ENCODE measurements around the gene RPL13A. TPM values are rescaled to one million over a fixed set of nuclear protein-coding genes. Genes with fewer than 3 reads are reported as not detected.
A peak's percentile ranks its signal among the peaks of the same experiment; 100 is the strongest.

The RPL13A gene
- total RNA-seq, 4 donors from 2014 or later = 3,727 to 4,286 (median 3,958) TPM

DNA sequence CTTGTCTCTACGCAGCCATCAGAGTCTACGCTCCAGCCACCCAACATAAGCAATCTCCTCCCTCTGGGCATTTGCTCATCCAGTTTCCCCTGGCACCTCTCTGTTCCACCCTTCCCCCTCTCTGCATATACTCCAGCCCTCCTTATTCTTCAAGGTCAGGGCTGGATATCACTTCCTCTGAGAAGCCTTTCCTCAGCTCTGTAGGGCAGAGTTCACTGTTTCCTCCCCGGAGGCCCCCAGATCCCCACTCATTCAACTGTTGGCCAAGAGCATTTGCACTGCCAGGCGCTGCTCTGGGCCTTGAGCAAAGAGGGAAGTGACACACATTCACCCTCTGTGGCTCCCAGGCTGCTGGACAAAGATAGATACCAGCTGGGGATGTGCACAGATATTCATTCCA, 28.4 kb downstream of the RPL13A start:
- DNase-seq (ENCODE audit: low spot score in 2 of 2) = peak in 1 of 2 donors; percentile 54
- intact Hi-C loops (cut with DNase I; ENCODE audit: low total_unique reads) = no loop called here
- no peak overlapping the region for H3K4me3 ChIP-seq (ENCODE audit: low read depth, poor library complexity, severe bottlenecking)
- no peak for TF ChIP-seq POLR2A (IDR thresholded peaks at IDR 0.05)
- TF ChIP-seq, protein P1, sequence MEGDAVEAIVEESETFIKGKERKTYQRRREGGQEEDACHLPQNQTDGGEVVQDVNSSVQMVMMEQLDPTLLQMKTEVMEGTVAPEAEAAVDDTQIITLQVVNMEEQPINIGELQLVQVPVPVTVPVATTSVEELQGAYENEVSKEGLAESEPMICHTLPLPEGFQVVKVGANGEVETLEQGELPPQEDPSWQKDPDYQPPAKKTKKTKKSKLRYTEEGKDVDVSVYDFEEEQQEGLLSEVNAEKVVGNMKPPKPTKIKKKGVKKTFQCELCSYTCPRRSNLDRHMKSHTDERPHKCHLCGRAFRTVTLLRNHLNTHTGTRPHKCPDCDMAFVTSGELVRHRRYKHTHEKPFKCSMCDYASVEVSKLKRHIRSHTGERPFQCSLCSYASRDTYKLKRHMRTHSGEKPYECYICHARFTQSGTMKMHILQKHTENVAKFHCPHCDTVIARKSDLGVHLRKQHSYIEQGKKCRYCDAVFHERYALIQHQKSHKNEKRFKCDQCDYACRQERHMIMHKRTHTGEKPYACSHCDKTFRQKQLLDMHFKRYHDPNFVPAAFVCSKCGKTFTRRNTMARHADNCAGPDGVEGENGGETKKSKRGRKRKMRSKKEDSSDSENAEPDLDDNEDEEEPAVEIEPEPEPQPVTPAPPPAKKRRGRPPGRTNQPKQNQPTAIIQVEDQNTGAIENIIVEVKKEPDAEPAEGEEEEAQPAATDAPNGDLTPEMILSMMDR (IDR thresholded peaks at IDR 0.05) = no peak
- WGBS, 2 donors = 49 to 59% methylated on average over 4 of the region's 4 CpGs

DNA sequence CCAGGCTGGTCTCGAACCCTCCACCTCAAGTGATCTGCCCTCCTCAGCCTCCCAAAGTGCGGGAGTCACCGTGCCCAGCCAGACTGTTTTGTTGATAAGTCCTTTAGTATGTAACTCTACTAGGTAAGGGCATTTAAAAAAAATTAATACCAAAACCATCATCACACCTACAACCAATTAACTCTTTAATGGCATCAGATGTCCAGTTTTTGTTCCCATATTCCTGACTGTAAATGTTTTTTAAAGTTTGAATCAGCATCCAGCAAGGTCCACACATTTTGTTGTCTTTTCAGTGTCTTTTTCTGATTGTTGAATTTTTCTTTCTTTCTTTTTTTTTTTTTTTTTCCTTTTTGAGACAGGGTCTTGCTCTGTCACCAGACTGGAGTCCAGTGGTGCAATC, 30.6 kb downstream of the RPL13A start:
- WGBS, 2 donors = 97% methylated on average over 3 of the region's 3 CpGs
- no peak for DNase-seq (ENCODE audit: low spot score in 2 of 2)
- H3K4me3 ChIP-seq (ENCODE audit: low read depth, poor library complexity, severe bottlenecking) = no peak overlapping the region
- intact Hi-C loops (cut with DNase I; ENCODE audit: low total_unique reads) = no loop called here
- no peak for TF ChIP-seq POLR2A (IDR thresholded peaks at IDR 0.05)
- TF ChIP-seq, protein P1 (IDR thresholded peaks at IDR 0.05) = no peak

DNA sequence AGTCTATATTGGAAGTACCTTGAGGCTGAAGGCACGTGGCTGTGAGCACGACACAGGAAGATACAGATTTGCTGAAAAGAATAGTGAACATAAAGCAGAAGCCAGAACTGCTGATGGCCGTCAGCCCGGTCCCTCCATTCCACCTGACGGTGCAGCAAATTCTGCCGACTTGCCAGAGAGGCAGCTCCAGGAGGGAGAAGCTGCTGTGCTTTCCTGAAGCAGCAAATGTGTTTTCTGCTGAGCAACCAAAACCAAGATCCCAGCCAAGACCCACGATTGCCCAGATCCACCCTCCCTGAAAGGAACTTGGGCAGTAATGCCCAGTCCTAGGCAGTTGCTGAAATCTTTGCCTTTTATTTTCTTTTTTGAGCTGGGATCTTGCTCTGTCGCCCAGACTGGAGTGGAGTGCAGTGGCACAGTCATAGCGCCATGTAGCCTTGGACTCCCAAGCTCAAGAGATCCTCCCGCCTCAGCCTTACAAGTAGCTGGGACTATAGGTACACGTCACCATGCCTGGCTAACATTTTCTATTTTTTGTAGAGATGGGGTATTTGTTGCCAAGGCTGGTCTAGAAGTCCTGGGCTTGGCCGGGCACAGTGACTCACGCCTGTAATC, 33.4 kb downstream of the RPL13A start:
- DNase-seq (ENCODE audit: low spot score in 2 of 2) = peak in 1 of 2 donors; percentile 35
- WGBS, 2 donors = 80 to 81% methylated on average over 13 of the region's 13 CpGs
- H3K4me3 ChIP-seq (ENCODE audit: low read depth, poor library complexity, severe bottlenecking) = no peak overlapping the region
- intact Hi-C loops (cut with DNase I; ENCODE audit: low total_unique reads) = no loop called here
- TF ChIP-seq, protein P1 (IDR thresholded peaks at IDR 0.05) = no peak
- no peak for TF ChIP-seq POLR2A (IDR thresholded peaks at IDR 0.05)

DNA sequence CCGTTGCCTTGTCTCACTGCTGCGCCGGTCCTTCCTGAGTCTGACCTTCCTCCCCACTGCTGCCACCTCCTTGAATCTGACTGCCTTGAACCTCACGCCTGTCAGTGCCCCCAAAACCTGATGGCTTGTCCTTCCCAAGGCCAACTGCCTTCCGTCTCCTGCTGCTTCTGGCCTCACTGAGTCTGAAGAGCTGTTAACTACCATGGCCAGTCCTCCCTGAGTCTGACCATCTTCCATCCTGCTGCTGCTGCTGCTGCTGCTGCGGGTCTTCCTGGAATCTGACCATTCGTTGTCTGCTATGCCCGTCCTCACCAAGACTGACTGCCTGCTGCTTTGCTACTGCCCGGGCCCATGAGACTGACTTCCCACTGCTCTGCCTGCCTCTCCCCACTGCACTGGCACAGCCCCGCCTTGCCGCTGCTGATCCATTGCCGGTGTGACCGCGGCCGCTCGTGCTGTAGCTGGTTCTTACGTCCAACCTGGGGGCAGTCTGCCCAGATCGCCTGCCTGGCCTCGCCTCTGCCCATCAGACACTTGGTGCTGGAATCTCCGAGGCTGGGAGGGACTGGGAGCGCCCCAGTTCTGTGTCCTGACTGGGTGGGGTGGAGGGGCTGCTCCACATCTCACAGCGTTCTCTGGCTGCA, 37.5 kb downstream of the RPL13A start:
- 88% methylated on average over 21 to 22 of the region's 22 CpGs for WGBS, 2 donors
- no peak overlapping the region for H3K4me3 ChIP-seq (ENCODE audit: low read depth, poor library complexity, severe bottlenecking)
- no peak for DNase-seq (ENCODE audit: low spot score in 2 of 2)
- intact Hi-C loops (cut with DNase I; ENCODE audit: low total_unique reads) = no loop called here
- TF ChIP-seq, protein P1 (IDR thresholded peaks at IDR 0.05) = no peak
- TF ChIP-seq POLR2A (IDR thresholded peaks at IDR 0.05) = no peak

DNA sequence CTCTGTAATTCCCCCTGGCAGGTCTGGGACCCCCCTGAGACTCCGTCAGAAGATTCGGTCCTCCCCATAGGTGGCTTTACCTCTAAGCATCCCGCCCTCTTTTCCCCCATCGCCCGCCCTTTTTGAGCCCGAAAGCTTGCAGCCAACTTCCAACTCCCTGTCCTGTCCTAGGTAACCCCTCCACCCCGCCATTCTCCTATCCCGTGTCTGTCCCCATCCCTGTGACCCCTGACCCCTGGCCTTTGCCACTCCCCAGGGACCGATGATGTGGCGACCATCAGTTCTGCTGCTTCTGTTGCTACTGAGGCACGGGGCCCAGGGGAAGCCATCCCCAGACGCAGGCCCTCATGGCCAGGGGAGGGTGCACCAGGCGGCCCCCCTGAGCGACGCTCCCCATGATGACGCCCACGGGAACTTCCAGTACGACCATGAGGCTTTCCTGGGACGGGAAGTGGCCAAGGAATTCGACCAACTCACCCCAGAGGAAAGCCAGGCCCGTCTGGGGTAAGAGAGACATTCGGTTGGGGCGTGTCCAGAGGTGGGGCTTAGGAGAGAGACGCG, 40.9 kb downstream of the RPL13A start:
- no peak for DNase-seq (ENCODE audit: low spot score in 2 of 2)

More for the DNA sequence above, 40.9 kb downstream of the RPL13A start:
- H3K4me3 ChIP-seq (ENCODE audit: low read depth, poor library complexity, severe bottlenecking) = peak overlapping the region; percentile 16
- 51 to 52% methylated on average over 25 of the region's 25 CpGs for WGBS, 2 donors
- no peak for TF ChIP-seq POLR2A (IDR thresholded peaks at IDR 0.05)
- TF ChIP-seq, protein P1 (IDR thresholded peaks at IDR 0.05) = no peak
- intact Hi-C loops (cut with DNase I; ENCODE audit: low total_unique reads) = no loop called here

Data from lower leg skin (tissue), 4 donors.